ENCODE data around the gene SLC45A3.

The SLC45A3 gene

DNA sequence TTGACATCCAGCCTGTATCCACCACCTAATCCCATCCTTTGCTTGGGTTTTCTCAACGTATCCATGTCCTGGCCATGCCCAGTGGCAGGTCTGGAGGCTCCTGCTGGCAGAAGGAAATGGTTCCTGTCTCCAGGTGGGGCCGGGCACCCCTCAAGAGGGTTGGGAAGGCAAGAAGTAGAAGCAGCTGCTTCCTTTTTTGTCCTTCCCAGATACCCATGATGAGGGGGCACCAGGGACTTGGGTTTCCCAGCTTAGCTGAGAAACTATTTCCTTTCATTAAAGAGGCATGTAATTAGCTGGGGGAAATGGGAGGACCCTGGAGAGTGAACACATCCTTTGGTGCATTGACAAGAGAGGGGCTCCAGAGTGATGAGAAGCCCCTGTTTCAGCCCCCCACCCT lies 21.1 kb upstream of the SLC45A3 start:
- DNase-seq (ENCODE audit: low read depth in 2 of 2), result no peak

DNA sequence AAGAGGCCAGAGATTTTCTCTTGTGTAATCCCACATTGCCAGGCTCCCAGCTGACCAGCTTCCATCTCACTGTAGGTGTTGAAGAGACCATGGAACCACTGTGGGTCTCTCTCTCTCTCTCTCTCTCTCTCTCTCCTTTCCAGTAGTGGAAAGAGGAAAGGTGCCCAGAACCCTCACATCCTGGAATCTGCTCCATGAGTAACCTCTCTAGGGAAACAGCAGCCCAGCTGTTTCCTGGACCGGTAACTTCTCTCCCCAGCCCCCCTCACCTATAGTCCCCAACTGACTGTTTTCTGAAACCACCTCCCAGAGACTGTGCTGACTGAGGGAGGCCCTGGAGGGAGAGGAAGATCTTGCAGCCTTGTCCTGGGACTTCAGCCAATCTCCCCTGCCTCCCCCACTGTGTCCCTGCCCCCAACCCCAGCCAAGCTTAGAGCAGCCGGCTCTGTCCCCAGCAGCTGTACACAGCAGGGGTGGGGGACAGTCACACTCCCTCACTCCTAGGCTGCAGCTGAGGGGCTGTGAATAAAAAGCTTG lies 20.6 kb upstream of the SLC45A3 start:
- DNase-seq (ENCODE audit: low read depth in 2 of 2), result no peak

DNA sequence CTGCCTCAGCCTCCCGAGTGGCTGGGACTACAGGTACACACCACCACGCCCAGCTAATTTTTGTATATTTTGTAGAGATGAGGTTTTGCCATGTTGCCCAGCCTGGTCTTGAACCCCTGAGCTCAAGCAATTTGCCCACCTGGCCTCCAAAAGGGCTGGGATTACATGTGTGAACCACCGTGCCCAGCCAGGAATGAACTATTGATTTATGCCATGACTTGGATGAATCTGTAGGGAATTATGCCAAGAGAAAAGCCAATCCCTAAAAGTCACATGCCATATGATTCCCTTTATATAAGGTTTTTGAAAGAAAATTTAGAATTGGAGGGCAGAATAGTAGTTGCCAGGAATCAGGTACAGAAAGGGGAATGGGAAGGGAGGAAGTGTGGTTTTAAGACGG lies 19.1 kb upstream of the SLC45A3 start:
- no peak for DNase-seq (ENCODE audit: low read depth in 2 of 2)

DNA sequence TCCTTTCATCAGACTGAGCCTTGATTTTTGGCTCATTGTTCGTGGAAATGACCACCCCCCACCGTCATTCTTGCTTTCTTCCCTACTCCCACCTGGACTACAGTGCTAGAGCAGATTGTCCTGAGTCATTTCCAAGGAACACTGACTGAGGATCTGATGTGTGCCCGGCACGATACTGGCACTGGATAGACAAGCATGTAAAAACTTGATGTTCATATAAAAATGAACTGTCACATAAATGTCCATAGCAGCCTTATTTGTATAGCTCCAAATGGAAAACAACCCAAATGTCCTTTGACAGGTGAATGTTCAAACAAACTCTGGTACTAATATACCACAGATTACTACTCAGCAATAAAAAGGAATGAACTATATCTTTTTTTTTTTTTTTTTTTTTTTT lies 18.6 kb upstream of the SLC45A3 start:
- DNase-seq (ENCODE audit: low read depth in 2 of 2), result no peak

DNA sequence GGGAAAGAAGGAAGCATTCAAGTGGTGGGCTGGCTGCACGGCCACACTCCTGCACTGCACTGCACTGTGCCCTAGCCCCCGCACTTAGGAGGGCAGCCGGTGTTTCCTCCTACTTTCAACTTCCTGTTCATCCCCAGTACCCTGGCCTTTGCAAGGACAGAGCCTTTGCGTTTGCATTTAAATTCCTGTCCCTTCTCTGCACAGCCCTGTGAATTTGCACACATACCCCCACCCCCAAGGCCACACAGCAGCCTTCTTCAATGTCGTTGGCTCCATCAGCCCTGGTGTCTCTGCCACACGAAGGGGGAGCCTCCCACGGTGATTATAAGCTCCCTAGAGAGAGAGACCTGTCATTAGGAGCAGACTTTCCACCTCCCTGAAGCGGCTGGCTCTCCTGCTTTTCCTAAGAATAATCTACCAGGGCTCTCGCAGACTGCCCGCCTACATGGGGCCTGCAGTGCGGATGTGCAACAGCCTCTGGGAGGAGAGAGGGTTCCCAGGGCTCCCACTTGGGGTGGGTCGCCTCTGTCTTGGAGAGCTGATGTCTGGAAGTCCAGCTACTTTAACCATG lies 13.2 kb upstream of the SLC45A3 start:
- no peak for DNase-seq (ENCODE audit: low read depth in 2 of 2)

DNA sequence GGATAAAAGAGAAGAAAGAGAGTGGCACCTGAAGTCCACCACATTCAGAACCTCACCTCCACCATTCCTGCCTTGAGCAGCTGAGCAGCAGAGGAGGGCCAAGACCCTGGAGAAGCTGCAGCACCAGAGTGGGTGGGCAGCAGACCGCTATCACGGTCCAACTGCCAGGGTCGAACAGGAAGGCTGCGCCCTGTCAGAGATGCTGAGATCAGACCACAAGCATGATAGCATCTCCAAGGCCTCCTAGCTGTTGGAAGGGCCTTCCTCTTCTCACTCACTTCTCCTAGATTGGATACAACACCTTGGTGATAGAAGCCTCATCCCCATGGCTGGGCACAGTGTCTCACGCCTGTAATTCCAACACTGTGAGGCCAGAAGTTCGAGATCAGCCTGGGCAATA lies 12.1 kb upstream of the SLC45A3 start:
- DNase-seq (ENCODE audit: low read depth in 2 of 2), result no peak

DNA sequence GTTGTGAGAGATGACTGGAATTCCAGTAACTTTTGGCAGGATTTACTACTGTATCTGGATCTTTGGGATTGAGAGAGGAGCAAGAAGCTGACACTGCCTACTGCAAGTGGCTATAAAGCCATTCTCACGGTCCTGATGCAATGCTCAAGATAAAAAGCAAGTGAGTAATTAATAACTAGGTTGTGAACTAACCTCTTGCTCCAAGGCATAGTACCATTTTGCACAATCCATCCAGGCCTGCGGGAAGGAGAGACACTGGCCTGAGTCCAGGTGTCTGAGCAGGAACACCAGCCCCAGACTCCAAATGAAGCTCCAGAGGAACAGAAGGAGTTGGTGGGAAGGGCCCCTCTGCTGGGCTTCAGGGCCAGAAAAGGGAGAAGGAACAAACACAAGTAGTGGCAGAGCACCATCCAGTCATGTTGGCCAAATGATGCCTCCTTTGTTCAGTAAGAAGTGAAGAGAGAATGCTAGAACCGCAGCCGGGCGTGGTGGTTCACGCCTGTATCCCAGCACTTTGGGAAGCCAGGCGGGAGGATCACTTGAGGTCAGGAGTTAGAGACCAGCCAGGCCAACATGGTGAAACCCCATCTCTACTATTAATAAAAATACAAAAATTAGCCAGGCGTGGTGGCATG lies 9.9 kb upstream of the SLC45A3 start:
- no peak for DNase-seq (ENCODE audit: low read depth in 2 of 2)

DNA sequence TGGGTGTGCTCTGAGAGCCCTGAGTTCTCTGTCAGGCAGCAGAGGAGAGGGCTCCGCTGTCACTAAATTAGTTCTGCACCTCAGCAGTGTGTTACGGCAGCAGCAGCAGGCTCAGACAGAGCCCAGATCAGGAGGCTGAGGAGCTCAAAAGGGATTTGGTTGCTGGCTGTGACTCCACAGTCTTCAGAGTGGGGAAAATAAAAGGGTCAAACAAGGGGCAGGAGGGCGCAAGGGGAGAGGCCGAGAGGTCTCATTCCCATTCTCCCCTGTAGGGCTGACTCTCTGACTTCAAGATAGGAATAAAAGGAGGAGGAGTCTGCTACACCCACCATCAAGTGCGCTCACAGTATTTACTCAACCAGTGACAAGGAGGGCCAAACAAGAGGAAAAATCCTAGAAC lies 9.2 kb upstream of the SLC45A3 start:
- no peak for DNase-seq (ENCODE audit: low read depth in 2 of 2)

DNA sequence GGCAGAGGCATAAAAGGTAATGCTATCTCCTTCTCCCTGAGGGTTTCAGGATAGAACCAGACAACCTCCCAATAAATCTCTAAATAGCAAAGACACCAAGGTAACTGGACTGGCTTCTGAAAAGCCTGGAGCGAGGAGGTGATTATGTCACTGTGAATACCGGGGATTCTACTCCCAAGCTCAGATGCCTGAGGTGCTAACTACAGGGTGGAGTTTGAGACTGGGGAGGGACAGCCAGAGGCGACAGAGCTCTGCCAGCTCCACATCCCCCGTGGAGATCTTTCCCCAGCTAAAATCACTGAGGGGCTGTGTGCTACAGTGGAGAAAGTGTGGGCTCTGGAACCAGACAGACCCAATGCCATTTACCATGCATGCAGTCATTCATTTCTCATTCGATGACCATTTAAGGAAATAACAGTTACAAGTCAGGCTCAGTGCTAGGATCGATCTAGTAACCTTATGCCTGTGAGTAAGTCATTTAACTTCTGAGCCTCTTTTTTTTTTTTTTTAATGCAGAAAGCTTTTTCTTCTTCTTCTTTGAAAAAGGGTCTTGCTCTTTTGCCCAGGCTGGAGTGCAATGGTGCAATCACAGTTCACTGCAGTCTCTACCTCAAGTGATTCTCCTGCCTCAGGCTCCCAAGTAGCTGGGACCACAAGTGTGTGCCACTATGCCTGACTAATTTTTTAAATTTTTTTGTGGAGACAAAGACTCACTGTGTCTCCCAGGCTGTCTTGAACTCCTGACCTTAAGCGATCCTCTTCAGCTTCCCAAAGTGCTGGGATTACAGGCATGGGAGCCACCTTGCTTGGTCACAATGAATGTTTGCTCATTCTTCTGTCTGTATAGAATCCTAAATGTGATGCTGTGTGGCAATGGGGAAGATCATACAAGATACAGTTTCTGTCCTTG lies 8.1 kb upstream of the SLC45A3 start:
- no peak for DNase-seq (ENCODE audit: low read depth in 2 of 2)

DNA sequence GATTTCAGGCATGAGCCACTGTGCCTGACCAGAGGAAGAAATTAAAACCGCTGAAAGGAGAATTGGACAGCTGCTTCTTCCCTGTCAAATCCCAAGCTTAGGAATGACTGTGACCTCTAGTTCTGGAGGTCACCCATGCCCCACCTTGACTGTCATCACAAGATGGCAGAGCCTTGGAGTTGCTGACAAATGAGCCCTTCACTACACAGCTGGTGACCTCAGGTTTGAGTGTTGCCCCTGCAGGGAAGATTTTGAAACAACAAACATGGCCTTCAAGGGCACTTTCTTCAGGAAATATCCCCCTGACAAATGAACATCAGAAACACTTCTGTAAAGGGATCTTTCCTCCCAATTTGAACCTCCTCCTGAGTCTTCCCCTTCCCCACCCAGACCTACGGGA lies 6.9 kb upstream of the SLC45A3 start:
- no peak for DNase-seq (ENCODE audit: low read depth in 2 of 2)

DNA sequence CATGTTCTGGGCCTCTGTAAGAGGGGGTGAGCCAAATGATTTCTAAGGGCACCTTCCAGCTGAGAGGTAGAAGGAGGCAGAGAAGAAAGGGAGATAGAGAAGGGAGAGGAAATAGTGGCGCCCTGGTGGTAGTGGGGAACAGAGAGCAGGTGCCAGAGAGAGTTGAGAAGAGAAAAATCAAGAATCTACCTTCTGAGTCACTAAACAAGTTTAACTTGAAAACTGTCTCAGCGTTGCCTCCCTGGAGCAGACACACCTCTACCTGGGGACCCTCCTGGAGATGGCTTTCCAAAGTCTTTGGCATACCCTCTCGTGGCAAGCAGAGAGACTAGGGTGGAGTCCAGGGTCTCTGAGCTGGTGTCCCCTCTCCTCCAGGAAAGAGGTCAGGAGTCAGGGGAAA lies 1.1 kb upstream of the SLC45A3 start:
- DNase-seq (ENCODE audit: low read depth in 2 of 2), result no peak

DNA sequence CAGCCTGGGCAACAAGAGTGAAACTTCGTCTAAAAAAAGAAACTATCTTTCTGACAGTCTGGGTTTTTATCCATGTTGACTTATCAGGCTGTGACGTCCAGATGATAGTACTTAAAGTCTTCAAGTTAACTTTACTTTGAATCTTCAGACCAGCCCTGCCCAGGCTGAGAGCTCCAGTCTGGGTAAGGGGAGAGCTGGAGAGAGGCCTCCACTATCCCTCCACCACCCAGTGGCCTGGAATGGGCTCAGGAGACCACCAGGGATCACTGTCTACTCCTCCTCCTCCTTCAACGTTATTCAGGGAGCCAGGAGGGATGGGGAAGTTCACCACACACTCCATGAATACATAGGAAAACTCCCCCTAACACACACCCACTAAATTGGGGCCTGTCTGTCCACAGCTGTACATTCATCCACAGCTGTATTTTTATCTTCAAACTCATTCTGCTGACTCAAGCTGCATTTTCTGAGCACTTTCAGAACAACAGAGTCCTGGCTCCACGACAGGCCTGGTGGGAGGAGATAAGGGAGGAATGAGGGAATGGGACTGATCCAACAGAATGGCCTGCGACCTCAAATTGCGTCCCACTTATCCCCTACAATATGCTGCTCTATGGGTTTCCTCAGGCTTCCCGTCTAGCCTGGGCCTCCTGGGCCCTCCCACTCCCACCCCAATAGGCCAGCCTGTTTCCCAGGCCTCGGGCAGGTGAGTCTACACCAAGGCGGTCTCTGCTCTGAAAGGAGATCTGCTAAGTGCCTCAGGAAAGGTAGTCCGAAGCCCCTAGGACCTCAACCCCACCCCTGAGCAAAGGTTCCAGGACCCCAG lies 1.8 kb downstream of the SLC45A3 start:
- no peak for DNase-seq (ENCODE audit: low read depth in 2 of 2)

DNA sequence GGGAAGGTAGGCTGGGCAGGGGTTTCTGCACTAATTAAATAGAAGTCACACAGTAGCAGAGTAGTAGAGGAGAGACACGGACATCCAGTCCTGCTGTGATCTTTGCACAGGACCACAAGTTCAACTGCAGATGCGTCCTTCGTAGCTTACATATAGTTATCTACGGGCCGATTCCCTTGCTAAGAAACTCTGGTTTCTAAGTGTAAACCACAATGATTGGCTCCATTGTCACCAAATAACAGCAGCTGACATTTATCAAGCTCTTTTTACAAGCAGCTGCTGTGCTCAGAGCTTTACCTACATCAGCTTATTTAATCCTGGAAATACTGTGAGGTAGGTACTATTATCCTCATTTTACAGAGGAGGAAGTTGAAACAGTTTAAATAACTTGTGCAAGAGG lies 3.1 kb downstream of the SLC45A3 start:
- DNase-seq (ENCODE audit: low read depth in 2 of 2), result no peak

DNA sequence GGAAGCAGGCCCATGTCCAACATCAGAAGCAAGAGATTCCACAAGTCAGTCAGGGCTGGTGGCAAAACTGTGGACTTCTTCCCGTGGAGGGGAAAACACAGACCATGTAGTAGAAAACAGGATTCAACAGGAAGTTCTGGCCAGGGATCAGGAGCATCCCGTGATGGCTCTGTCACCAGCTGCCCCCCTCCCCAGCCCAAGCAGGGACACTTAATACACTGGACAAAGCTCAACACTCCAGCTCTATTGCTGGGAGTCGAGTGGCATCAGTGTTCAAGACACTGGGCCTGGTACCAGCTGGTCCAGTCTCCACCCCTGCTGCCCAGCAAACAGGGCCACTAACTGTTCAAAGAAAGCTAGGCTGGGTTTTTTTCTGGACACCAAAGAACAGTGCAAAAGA lies 3.7 kb downstream of the SLC45A3 start:
- DNase-seq (ENCODE audit: low read depth in 2 of 2), result no peak

DNA sequence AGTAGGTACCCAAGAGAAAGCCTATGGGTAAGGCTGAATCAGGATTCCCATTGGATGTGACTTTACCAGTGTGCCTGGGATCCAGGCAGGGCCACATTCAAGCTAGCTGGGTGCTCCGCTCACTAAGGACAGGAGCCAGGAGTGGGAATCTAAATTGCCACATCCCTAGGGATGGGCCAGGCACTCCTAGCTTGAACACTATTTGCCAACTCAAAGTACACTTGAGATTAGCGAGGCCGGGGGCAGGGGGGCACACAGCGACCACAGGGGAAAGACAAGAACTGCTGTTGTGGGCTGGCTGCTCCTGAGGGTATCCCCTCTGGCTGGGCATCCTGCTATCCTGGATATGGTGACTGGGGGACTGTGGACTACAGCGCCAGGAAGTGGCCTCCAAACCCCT lies 4.3 kb downstream of the SLC45A3 start:
- DNase-seq (ENCODE audit: low read depth in 2 of 2), result no peak

DNA sequence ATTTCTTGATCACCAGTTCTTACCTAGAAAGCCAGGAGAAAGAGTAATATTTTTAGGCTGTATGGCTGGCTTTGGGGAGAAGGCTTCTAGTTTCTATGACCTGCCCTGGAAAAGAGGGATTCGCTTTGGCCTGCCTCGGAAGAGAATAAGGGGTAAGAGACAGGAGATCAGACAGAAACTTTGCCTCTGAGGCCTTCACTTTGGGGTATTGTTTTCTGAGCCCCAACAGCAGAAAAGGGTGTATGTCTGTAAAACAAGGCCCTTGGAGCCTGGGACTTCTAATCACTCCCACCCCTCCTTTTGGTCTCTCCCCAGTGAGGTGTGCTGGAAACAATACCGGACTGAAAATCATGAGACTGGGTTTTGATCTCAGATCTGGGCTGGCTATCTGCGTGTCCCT lies 5.1 kb downstream of the SLC45A3 start:
- DNase-seq (ENCODE audit: low read depth in 2 of 2), result no peak

DNA sequence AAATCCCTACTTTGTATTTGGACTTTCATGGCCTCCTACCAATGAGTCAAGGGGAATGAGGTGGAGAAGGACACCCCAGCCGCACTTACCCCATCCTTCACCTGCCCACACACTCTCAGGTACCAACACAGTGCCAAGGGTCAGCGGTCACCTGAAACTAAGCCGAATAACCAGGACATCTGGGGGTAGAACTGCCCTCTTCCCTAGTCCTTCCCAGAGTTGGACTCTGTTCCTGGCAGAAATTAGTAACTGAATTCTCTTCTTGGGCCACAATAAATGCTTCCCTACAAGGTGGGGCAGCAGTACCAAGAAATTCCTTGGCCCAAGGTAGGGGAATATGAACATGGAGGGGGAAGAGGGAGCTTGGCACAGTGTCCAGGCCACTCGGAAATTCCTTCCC lies 7.3 kb downstream of the SLC45A3 start:
- no peak for DNase-seq (ENCODE audit: low read depth in 2 of 2)

DNA sequence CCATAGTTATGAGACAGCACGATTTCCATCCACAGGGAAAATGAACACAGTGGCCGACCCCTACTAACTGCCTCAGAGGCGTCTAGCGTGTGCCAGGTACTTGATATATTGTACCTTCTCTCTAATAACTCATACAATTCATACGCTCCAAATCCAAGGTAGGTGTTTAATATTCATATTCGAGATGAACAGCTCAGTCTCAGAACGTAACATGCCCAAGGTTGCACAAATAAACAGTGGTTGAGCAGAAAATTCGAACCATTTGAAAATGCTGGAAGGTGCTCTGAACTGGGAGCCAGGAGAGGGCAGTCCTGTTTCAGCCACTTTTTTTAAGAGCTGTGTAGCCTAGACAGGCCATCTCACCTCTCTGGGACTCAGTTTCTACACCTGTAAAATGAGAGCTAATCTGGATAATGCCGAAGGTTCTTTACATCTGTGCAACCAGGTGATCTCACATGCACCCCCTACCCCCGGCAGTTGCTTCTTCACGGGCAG lies 7.9 kb downstream of the SLC45A3 start:
- DNase-seq (ENCODE audit: low read depth in 2 of 2), result no peak

DNA sequence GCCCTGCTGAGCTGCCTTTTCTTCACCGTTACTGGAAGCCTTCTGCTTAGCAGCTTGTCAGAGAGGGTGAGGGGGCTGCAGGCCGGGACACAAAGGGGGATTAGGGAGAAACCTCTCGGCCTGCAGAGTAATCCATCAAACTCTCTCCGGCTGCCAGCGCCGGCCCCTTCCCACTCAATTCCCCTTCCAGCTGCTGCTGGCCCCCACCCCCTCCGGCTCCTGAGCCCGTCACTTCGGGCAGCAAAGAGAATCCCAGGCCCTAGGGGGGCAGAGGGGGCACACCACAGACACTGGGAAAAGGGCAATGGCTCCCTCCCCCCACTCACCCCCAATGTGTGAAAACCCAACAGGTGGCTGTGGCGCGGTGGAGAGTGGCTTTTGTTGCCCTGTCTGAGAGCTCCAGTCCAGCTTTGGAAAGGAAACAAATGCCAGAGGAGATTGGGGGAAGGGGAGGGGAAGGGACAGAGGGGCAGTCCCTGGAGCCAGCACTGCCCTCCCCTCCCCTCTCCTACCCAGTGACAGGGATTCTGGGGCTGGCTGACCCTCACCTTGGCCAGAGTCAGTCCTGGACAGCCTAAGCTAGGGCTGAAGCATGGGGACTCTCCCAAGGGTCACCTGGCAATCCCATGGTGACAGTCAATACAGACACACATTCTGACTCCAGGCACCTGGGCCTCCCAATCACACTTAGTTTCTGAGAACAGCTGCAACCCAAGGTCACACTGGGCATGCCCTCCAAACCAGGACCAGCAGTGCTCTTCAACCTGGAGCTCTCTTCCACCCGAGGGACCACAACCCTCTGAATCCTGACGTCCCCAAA lies 9.5 kb downstream of the SLC45A3 start:
- DNase-seq (ENCODE audit: low read depth in 2 of 2), result no peak

DNA sequence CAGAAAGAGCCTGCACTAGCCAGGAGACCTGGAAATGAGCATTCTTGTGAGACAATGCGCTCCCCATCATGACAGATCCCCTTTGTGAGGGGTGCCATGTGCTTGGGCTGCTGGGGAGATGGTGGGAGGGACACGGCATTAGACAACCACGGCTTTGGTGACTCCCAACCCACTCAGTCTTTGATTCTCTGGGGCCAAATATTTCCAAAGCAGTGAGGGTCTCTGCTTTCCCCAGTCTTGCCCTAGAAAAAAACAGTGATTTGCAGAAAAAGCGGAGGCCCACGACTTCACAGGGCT lies 10.2 kb downstream of the SLC45A3 start:
- DNase-seq (ENCODE audit: low read depth in 2 of 2), result no peak
